ENCODE data around the gene TFAP2A. TPM values are rescaled to one million over a fixed set of nuclear protein-coding genes. Genes with fewer than 3 reads are reported as not detected.

TFAP2A gene
- total RNA-seq, 6 experiments from 2014 or later: 0.07 to 0.18 (median 0.12) TPM; not detected in 3

- Histone ChIP-seq H3K4me3 (no peak overlapping the region), H3K4me1 (peaks cover 0 to 4% (median 2%) of the 10 kb centered on the region in 4 donors), H3K27ac (no peak overlapping the region), H3K36me3 (no peaks in the 10 kb centered on the region), H3K9me3 (no peaks in the 10 kb centered on the region), H3K27me3 (peaks cover 9 to 13% of the 10 kb centered on the region in 2 donors)
- TF ChIP-seq CTCF (IDR thresholded peaks at IDR 0.05) (no peak), POLR2A (IDR thresholded peaks at IDR 0.05) (no peak)
- ATAC-seq: no peak
- intact Hi-C loops (cut with DNase I): no loop called here
- DNase-seq: no peak
- WGBS (ENCODE audit: insufficient coverage, low coverage, low lambda C conversion rate, missing lambda C conversion rate): 35% methylated on average over 7 of the region's 7 CpGs
Observed at GRCh38 chr6:10402648-10403311, 12.1 kb downstream of the TFAP2A start.

DNA sequence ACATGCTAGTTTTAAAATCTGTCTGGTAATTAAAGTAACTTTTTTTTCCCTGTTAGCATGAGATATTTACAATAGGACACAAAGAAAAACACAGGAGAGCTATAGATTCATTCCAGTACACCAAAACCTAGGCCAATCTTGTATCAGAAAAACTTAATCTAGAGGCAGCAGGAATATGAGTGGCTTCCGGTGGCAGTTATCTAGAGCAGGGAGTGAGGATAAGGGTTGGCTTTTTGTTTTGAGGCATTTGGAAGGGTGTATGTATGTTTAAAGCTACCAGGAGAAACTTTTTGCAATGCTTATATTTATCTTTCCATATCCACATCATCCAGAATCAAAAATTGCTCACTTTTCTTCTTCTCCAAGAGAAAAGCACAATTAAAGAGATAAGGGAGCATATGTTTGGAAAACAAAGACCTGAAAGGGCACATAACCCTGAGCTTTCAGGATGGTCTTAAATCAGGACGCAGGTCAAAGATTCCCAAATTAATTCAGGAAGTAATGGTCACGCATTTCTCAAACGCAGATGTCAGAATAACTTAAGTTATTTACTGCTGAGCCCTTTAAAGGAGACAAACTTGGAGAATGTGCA, 13.1 kb downstream of the TFAP2A start:
- H3K27me3 ChIP-seq: peaks cover 15 to 23% of the 10 kb centered on the region in 2 donors
- intact Hi-C loops (cut with DNase I): no loop called here
- no peaks in the 10 kb centered on the region for H3K9me3 ChIP-seq
- 56% methylated on average over 4 of the region's 4 CpGs for WGBS (ENCODE audit: insufficient coverage, low coverage, low lambda C conversion rate, missing lambda C conversion rate)
- peaks cover 0 to 4% (median 2%) of the 10 kb centered on the region in 4 donors for H3K4me1 ChIP-seq
- TF ChIP-seq POLR2A (IDR thresholded peaks at IDR 0.05) (no peak), CTCF (IDR thresholded peaks at IDR 0.05) (no peak)
- no peaks in the 10 kb centered on the region for H3K36me3 ChIP-seq
- no peak overlapping the region for H3K4me3 ChIP-seq
- ATAC-seq (no peak), DNase-seq (no peak)
- no peak overlapping the region for H3K27ac ChIP-seq

- Histone ChIP-seq H3K36me3 (no peaks in the 10 kb centered on the region), H3K9me3 (no peaks in the 10 kb centered on the region), H3K4me3 (no peak overlapping the region), H3K27me3 (peaks cover 17 to 23% of the 10 kb centered on the region in 2 donors), H3K4me1 (peaks cover 0 to 4% (median 2%) of the 10 kb centered on the region in 4 donors), H3K27ac (no peak overlapping the region)
- WGBS (ENCODE audit: insufficient coverage, low coverage, low lambda C conversion rate, missing lambda C conversion rate): 14% methylated on average over 9 of the region's 9 CpGs
- DNase-seq: no peak
- no peak for ATAC-seq
- intact Hi-C loops (cut with DNase I): no loop called here
- no peak for TF ChIP-seq POLR2A (IDR thresholded peaks at IDR 0.05)
- no peak for TF ChIP-seq CTCF (IDR thresholded peaks at IDR 0.05)
Observed at GRCh38 chr6:10401004-10401536, 13.8 kb downstream of the TFAP2A start.

GRCh38 chr6:10400330-10400729, 14.5 kb downstream of the TFAP2A start:
- TF ChIP-seq CTCF (IDR thresholded peaks at IDR 0.05) (no peak), POLR2A (IDR thresholded peaks at IDR 0.05) (no peak)
- Histone ChIP-seq H3K9me3 (no peaks in the 10 kb centered on the region), H3K4me3 (no peak overlapping the region), H3K27me3 (peaks cover 22 to 27% of the 10 kb centered on the region in 2 donors), H3K27ac (no peak overlapping the region), H3K4me1 (peaks cover 0 to 4% (median 2%) of the 10 kb centered on the region in 4 donors), H3K36me3 (no peaks in the 10 kb centered on the region)
- intact Hi-C loops (cut with DNase I): no loop called here
- 37% methylated on average over 8 of the region's 8 CpGs for WGBS (ENCODE audit: insufficient coverage, low coverage, low lambda C conversion rate, missing lambda C conversion rate)
- no peak for DNase-seq
- ATAC-seq: no peak

Data from right lobe of liver (tissue), 6 donors.